T-helper 1 cell (primary cell): ENCODE measurements around the gene FHIP1B.

Experiments
- DNase-seq, 5 donors: peaks; one replicate each; pipeline ENCODE4 v3.0.0-alpha.2; 2012 to 2020

Gene FHIP1B

GRCh38 chr11:6238902-6239301, 4.5 kb upstream of the FHIP1B start, which contains the start of gene CNGA4:
CNGA4 (plus strand) TSS chr11:6239089; CDS start chr11:6239207, 118 bp downstream.
- no peak for DNase-seq

DNA sequence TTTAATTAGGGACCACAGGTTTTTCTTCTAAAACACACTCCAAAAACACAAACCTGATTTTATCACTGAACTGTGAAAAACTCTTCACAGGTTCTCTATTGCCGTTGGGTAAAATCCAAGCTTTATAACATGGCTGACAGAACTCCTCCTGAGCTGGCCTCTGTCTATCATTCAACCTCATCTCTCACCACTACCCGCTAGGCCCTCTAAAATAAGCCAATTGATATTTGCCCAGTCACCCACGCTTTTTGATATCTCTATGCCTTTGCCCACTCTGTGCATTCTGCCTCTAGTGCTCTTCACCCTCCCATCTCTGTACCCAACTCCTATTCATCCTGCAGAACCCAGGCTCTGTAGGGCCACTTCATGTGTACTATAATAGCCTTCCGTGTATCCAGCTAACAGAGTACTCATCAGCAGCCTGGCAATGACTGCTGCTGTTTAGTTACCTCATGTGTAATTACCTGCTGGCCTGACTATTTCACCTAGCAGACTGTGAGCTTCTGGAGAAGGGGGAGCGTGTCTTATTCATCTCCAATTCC, 3.4 kb upstream of the FHIP1B start:
- DNase-seq, result no peak

DNA sequence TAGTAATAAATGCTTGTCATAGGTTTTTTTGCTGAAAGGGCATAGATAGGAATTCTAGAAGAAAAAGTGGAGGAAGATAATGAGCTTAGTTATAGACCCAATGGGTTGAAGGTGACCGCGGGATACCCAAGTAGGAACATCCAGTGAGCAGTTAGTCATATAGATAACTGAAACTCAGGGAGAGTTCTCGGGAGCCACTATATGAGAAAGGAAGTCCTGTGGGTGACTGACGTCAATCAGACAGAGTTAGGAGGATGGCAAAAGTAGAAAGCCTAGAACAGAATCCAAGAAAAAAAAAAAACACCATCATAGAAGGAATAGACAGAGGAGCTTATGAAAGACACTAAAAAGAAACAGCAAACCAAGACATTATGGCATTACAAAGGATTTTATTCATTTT, 2.8 kb upstream of the FHIP1B start:
- no peak for DNase-seq

- no peak for DNase-seq
These were observed 451 bp downstream of the FHIP1B start for GRCh38 chr11:6233984-6234386.

- DNase-seq, result no peak
These were observed 1.5 kb downstream of the FHIP1B start for GRCh38 chr11:6232899-6233298.

- DNase-seq, result peak in 1 of 5 donors; percentile 11
These were observed 4.5 kb downstream of the FHIP1B start for GRCh38 chr11:6229911-6230310.

DNA sequence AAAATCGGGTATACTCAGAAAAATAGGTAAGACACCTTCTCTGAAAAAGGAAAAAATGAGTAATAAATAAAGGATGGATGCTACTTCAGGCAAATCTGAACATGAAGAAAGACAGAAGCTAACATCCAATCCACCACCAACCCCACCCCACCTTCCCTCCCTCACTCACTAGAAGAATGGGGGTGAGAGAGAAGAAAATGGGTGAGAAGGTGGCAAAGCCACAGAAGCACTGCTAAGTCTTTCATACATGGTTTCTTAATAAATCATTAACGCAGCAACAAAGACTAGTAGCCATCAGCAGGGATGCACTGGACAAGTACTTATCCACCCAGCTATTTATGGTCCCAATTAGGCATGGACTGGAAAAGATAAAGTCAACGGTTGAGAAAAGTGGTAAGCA, 5.9 kb downstream of the FHIP1B start:
- DNase-seq, result no peak

DNA sequence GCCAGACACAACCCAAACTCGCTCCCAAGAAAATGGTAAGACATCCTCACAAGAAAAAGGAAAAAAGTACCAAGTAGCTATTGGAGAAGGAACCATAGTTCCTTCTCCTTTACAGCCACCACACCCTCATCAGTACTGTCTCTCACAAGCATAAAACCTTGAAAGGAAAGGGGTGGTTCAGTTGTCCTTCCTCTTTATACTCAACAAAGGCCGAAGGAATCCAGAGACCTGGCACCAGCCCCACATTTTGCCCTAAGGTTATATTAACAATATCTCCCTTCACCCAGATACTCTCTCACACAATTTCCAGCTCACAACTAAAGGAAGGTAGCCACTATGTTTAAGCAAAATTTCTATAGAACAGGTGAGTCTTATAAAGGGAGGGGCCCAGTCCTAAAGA, 8.5 kb downstream of the FHIP1B start:
- DNase-seq, result no peak

DNA sequence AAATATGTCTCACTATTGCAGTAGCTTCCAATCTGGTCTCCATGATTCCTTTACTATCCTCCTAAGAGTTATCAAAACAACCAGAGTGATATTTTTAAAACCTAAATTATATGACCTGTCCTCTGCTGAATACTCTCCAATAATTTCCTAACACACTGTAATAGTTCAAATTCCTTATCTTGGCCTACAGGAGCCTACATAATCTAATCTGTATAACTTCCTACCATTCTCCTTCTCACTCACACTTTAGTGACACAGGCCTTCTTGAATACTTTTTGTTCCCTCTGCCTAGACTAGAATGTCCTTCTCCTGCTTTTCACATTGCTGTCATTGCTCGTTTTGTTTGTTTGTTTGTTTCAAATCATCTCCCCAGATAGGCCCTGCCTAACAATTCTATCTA, 9.4 kb downstream of the FHIP1B start:
- DNase-seq, result no peak

DNA sequence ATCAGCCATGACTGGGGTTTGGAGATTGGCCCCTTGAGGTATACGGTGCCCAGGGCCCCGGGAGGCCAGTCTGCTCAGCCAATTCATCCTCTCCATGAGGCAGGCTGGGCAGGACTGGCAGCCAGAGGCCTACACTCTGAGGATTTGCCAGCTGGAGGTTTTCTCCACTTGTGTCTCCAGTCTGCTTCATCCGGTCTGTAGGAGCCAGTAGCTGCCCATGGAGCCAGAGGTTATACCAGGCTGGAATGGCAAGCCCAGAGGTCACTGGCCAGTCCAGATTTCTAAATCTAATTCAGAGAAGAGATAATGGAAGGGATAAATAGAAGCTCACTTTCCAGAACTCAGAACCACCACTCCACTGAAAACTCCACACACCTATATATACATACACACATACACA, 10.0 kb downstream of the FHIP1B start:
- DNase-seq, result no peak

GRCh38 chr11:6223854-6224253, 10.6 kb downstream of the FHIP1B start:
- no peak for DNase-seq

DNA sequence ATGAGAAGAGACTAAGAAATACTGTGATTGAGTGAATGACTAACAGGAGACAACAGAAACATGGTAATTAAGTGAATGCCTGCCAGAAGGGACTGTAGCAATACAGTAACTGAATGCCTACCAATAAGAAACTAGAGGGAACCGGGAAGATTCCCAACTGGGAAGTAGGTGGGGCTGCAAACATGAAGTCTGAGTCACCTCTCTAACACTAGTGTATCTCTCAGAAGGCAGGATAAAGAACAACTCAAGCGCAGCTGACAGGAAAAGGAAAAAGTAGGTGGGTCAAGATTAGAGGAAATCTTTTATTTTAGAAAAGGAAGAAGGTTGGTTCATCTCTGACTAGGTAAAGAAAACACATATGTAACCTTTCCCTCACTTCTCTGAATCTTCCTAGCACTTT, 15.1 kb downstream of the FHIP1B start:
- DNase-seq, result no peak

DNA sequence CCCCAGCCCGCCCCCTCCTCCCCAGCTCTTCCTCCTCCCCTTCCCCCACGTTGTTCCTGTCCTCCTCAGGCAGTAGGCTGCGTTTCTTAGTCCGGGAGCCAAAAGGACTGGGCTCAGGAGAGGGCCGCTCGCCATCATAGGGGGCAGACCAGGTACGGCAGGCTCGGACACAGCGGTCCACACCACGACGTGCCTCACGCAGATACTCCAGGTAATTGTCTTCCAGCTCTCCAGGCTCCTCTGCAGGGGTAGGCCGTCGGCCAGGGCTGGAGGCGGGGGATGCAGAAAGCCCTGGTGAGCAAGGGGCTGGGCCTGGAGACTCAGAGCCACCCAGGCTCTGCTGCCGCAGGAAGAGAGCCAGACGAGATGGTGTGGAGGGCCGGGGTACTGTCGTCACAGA, 16.7 kb downstream of the FHIP1B start:
- no peak for DNase-seq

GRCh38 chr11:6216501-6216900, 17.9 kb downstream of the FHIP1B start:
- no peak for DNase-seq

DNA sequence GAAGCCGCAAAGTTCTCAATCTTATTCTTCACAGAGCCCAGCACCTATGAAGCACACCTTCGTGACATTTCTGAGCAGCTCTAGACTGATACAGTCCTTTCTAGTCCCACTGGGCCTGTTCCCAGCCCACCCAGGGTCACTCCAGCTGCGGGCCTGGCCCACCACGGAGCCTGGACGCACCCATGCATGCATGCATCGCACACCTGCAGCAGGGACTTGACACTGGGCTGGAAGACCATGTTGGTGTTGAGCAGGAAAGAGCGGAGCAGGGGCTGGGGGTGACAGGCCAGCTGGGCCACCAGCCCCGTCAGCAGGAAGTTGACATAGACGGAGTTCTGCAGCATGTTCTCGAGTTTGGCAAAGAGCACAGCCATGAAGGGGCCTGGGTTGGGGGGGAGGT, 19.9 kb downstream of the FHIP1B start:
- DNase-seq, result no peak

DNA sequence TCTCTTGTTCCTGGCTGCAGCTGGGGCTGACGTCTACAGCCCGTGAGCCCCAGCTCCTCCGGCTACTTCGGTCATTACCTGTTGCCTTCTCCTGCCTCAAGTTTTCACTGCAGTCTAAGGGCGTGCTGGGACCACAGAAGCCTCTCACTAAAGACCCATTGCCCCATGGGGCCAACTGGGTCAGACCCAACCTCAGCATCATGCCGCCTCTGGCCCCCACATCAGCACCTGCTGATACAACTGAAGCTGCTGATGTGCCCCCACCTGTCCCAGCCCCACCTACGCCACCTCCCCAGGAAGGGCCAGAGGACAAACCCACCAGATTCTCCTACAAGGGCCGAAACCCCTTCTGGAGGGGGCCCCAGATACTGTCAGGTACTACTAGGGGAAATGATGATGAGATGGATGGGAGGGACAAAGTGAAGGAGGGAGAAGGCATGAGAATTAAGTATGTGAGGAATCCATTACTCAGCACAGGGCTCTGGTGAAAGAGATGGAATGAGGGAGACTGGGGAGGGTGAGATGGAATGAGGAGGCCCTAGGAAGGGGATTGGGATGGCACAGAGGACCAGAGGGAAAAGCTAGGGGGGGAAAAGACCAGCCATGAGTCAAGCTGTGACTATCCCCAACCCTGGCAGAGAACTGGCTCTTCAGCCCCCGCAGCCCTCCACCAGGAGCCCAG, 24.0 kb downstream of the FHIP1B start:
- no peak for DNase-seq

- no peak for DNase-seq
These were observed 24.6 kb downstream of the FHIP1B start for GRCh38 chr11:6209801-6210200.

DNA sequence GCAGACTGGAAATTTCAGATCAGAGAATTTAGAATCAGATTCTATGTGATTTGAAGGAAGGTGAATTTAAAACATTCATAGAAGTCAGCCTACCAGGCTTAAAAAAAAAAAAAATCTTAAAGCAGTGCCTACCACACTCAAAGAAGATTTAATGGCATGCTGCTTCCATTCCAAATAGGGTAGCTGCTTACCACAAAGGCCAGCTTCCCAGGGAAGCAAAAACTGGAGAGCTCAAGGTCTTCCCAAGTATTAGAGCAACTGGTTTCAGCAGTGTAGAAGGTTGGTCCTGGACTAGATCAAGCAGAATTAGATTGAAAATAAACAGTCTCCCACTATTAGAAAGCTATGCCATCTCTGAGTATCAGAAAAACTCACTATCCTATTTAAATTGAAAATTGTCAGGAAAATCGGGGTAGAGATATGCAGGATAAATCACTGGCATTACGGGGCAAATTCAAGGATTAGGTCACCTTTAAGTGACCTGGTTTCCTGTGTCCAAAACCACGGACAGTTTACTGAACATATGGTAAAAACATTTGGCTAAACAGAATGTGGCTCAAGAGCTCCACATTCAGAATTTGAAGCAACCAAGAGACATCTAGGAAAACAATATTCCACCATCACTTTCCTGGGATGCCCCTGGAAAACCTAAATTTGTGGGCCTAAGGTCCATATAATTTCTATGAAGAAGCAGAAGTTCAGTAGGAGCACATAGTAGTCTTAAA, 27.8 kb downstream of the FHIP1B start:
- DNase-seq, result no peak

- no peak for DNase-seq
These were observed 29.1 kb downstream of the FHIP1B start, which contains the start of gene C11orf42 for GRCh38 chr11:6205366-6205765. C11orf42 (plus strand) TSS chr11:6205557; CDS start chr11:6205616, 59 bp downstream.

- DNase-seq, result no peak
These were observed 29.7 kb downstream of the FHIP1B start for GRCh38 chr11:6204706-6205105.

DNA sequence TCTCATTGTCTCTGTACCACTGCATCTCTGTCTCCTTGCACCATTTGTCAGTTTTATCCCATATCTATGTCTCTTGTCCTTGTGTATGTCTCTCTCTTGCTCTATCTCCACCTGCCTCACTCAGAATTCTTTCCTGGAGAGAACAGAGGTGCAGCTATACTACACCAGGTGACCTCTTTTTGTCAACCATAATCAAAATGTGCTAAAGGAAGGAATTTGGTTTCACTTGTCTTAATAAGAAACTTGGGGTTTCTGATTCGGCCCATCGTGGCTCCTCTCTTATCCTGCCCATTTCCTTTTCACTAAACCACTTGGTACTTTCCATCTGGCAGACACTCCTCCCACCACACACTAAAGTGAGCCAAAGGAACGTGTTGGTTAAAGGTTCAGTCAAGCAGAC, 31.1 kb downstream of the FHIP1B start:
- DNase-seq, result peak in 1 of 5 donors; percentile 31

GRCh38 chr11:6202041-6202440, 32.4 kb downstream of the FHIP1B start:
- DNase-seq, result no peak

GRCh38 chr11:6201481-6201880, 33.0 kb downstream of the FHIP1B start:
- DNase-seq, result peak in 1 of 5 donors; percentile 9

- peak in 1 of 5 donors; percentile 32 for DNase-seq
These were observed 33.5 kb downstream of the FHIP1B start for GRCh38 chr11:6200975-6201374.
